AG04449 (cell line): Measurements from ENCODE around the gene TTLL11.

Experiments used
- CTCF ChIA-PET: fragments of 350-600 bp; formaldehyde crosslinking; extraction: SDS; loops from one replicate; lab custom pipeline; 2021; ENCODE audit warnings: antibody characterized with exemption; lab: Yijun Ruan, JAX
- POLR2A ChIA-PET: fragments of 400-600, 350-600 bp; formaldehyde crosslinking; extraction: SDS; loops from one replicate; lab custom pipeline; 2020; ENCODE audit warnings: antibody characterized with exemption, inconsistent platforms; lab: Yijun Ruan, JAX
- DNase-seq: peaks from one replicate; pipeline ENCODE4 v3.0.0-alpha.2; 2010; ENCODE audit warnings: low read depth, low spot score
- H3K4me3 ChIP-seq: 2 replicates; pipeline ENCODE4 v1.5.1; 2011; ENCODE audit warnings: low read depth, mild to moderate bottlenecking, control low read depth, low read length
- CTCF ChIP-seq: IDR thresholded peaks from one replicate; pipeline ENCODE4 v1.5.1; 2011; ENCODE audit warnings: mild to moderate bottlenecking, moderate library complexity, low read length, control low read depth, inconsistent platforms; ENCODE audit not compliant: insufficient read depth; ENCODE audit errors: missing control alignments

TTLL11 gene

GRCh38 chr9:121852241-121852640 lies 240.9 kb downstream of the TTLL11 start:
- POLR2A ChIA-PET, result interaction anchor here (0.6 kb wide), 1 partner anchor 9 kb away, joined by 3 read pairs; no protein-coding TSS in a partner anchor
- no peak for TF ChIP-seq CTCF
- CTCF ChIA-PET, result interaction anchor here (1.2 kb wide), 1 partner anchor 165 kb away, joined by 3 read pairs; no protein-coding TSS in a partner anchor

GRCh38 chr9:121851641-121852091 lies 241.4 kb downstream of the TTLL11 start:
- POLR2A ChIA-PET, result no interaction called here
- no peak for DNase-seq
- CTCF ChIA-PET, result interaction anchor here (1.2 kb wide), 1 partner anchor 164 kb away, joined by 3 read pairs; no protein-coding TSS in a partner anchor
- no peak for TF ChIP-seq CTCF
- H3K4me3 ChIP-seq, result no peak overlapping the region

More at GRCh38 chr9:121852241-121852640, 240.9 kb downstream of the TTLL11 start:
- H3K4me3 ChIP-seq, result no peak overlapping the region
- no peak for DNase-seq

GRCh38 chr9:121850366-121850765 lies 242.7 kb downstream of the TTLL11 start:
- POLR2A ChIA-PET, result no interaction called here
- no peak overlapping the region for H3K4me3 ChIP-seq
- DNase-seq, result no peak
- no peak for TF ChIP-seq CTCF
- CTCF ChIA-PET, result interaction anchor here (1.4 kb wide), 1 partner anchor 38 kb away, joined by 3 read pairs; no protein-coding TSS in a partner anchor

- ChIA-PET CTCF (no interaction called here), POLR2A (no interaction called here)
- no peak overlapping the region for H3K4me3 ChIP-seq
- no peak for DNase-seq
- no peak for TF ChIP-seq CTCF
Measured at GRCh38 chr9:121849554-121849953, 243.6 kb downstream of the TTLL11 start.

GRCh38 chr9:121844562-121844961 lies 248.5 kb downstream of the TTLL11 start:
- no peak for DNase-seq
- no peak for TF ChIP-seq CTCF
- CTCF ChIA-PET, result interaction anchor here (1.5 kb wide), 1 partner anchor 11 kb away, joined by 4 read pairs; no protein-coding TSS in a partner anchor
- no peak overlapping the region for H3K4me3 ChIP-seq
- POLR2A ChIA-PET, result no interaction called here

GRCh38 chr9:121844098-121844497 lies 249.0 kb downstream of the TTLL11 start:
- POLR2A ChIA-PET, result no interaction called here
- no peak for TF ChIP-seq CTCF
- CTCF ChIA-PET, result no interaction called here
- no peak for DNase-seq
- no peak overlapping the region for H3K4me3 ChIP-seq
